IPS DF 4.7 (cell line): ENCODE measurements around the gene BANF2.
"Not testable (repeated sequence)": the region's sequence is repeated elsewhere in the genome, so short reads cannot be mapped to it uniquely, and the experiment has no call there.

Experiments used
- DNase-seq: peaks from one replicate; pipeline ENCODE4 v3.0.0-alpha.2; 2013; ENCODE audit warnings: low spot score; ENCODE audit errors: extremely low read depth

The BANF2 gene

GRCh38 chr20:17699931-17700351, at the start of gene BANF2:
TSS of gene BANF2 (plus strand) at chr20:17699966. CDS start at chr20:17725026, 25,060 bp downstream.
- DNase-seq: no peak

GRCh38 chr20:17650301-17651128, 49.3 kb upstream of the BANF2 start:
- no peak for DNase-seq

GRCh38 chr20:17651129-17651759, 48.5 kb upstream of the BANF2 start:
- no peak for DNase-seq

- DNase-seq: no peak
Measured at GRCh38 chr20:17651760-17652388, 47.9 kb upstream of the BANF2 start.

- no peak for DNase-seq
Measured at GRCh38 chr20:17652411-17652810, 47.4 kb upstream of the BANF2 start.

GRCh38 chr20:17653835-17654648, 45.7 kb upstream of the BANF2 start:
- DNase-seq: no peak

GRCh38 chr20:17654649-17655285, 45.0 kb upstream of the BANF2 start:
- DNase-seq: no peak

- DNase-seq: no peak
Measured at GRCh38 chr20:17655286-17655651, 44.5 kb upstream of the BANF2 start.

GRCh38 chr20:17655865-17656479, 43.8 kb upstream of the BANF2 start:
- no peak for DNase-seq

- DNase-seq: no peak
Measured at GRCh38 chr20:17657079-17657825, 42.5 kb upstream of the BANF2 start.

- no peak for DNase-seq
Measured at GRCh38 chr20:17657898-17658647, 41.7 kb upstream of the BANF2 start.

GRCh38 chr20:17658648-17658993, 41.1 kb upstream of the BANF2 start:
- DNase-seq: no peak

GRCh38 chr20:17659344-17659743, 40.4 kb upstream of the BANF2 start:
- DNase-seq: not testable (repeated sequence)

- DNase-seq: no peak
Measured at GRCh38 chr20:17659801-17660200, 40.0 kb upstream of the BANF2 start.

- DNase-seq: no peak
Measured at GRCh38 chr20:17660667-17661066, 39.1 kb upstream of the BANF2 start.

GRCh38 chr20:17661121-17661744, 38.5 kb upstream of the BANF2 start:
- no peak for DNase-seq

- DNase-seq: no peak
Measured at GRCh38 chr20:17662333-17663039, 37.3 kb upstream of the BANF2 start.

- DNase-seq: no peak
Measured at GRCh38 chr20:17663040-17663399, 36.7 kb upstream of the BANF2 start.
